ENCODE measurements around the gene MTUS2. TPM values are rescaled to one million over a fixed set of nuclear protein-coding genes. Genes with fewer than 3 reads are reported as not detected.

The MTUS2 gene
- total and polyA plus RNA-seq, 2 donors (not counting 1 experiment from before 2014, with no cell fraction given), result 0.06 TPM; not detected in 1

- no peak overlapping the region for H3K9ac ChIP-seq (ENCODE audit: insufficient read depth, low read length)
- no peaks in the 10 kb centered on the region for H3K27me3 ChIP-seq (ENCODE audit: control insufficient read depth, insufficient read depth, low read length)
- no peak for DNase-seq (ENCODE audit: low read depth in 2 of 2)
- H3K4me2 ChIP-seq (ENCODE audit: extremely low read depth, insufficient read depth, low read length), result no peak overlapping the region
- no peaks in the 10 kb centered on the region for H3K79me2 ChIP-seq (ENCODE audit: control insufficient read depth, insufficient read depth, low read length)
- H4K20me1 ChIP-seq (ENCODE audit: control insufficient read depth, extremely low read depth, insufficient read depth, low read length), result no peaks in the 10 kb centered on the region
- H3K27ac ChIP-seq (ENCODE audit: insufficient read depth, low read length), result no peak overlapping the region
- TF ChIP-seq EZH2 (IDR thresholded peaks at IDR 0.05; ENCODE audit: low read length, missing control alignments) (no peak), CTCF (conservative IDR thresholded peaks at IDR 0.05 in 1 of 2, IDR thresholded peaks at IDR 0.05 in 1 of 2; ENCODE audit: low read depth in 1 of 2, low read length in 2 of 2) (no peak)
- no peaks in the 10 kb centered on the region for H3K9me3 ChIP-seq (ENCODE audit: control insufficient read depth, insufficient read depth, low read depth, low read length)
- no peak overlapping the region for H2AFZ ChIP-seq (ENCODE audit: low read length)
- H3K36me3 ChIP-seq (ENCODE audit: control insufficient read depth, insufficient read depth, low read length), result no peaks in the 10 kb centered on the region
- no peak overlapping the region for H3K4me3 ChIP-seq (replicated peaks in 1 of 4; ENCODE audit: control extremely low read depth in 1 of 4, insufficient read depth in 1 of 4, low read depth in 3 of 4, low read length in 4 of 4)
- H3K4me1 ChIP-seq (ENCODE audit: control insufficient read depth, extremely low read depth, insufficient read depth, low read length), result no peaks in the 10 kb centered on the region
Measured at GRCh38 chr13:28866932-28867331, 46.8 kb downstream of the MTUS2 start.

- no peaks in the 10 kb centered on the region for H3K27me3 ChIP-seq (ENCODE audit: control insufficient read depth, insufficient read depth, low read length)
- no peak overlapping the region for H2AFZ ChIP-seq (ENCODE audit: low read length)
- H3K4me1 ChIP-seq (ENCODE audit: control insufficient read depth, extremely low read depth, insufficient read depth, low read length), result no peaks in the 10 kb centered on the region
- no peaks in the 10 kb centered on the region for H4K20me1 ChIP-seq (ENCODE audit: control insufficient read depth, extremely low read depth, insufficient read depth, low read length)
- no peaks in the 10 kb centered on the region for H3K36me3 ChIP-seq (ENCODE audit: control insufficient read depth, insufficient read depth, low read length)
- TF ChIP-seq CTCF (conservative IDR thresholded peaks at IDR 0.05 in 1 of 2, IDR thresholded peaks at IDR 0.05 in 1 of 2; ENCODE audit: low read depth in 1 of 2, low read length in 2 of 2) (no peak), EZH2 (IDR thresholded peaks at IDR 0.05; ENCODE audit: low read length, missing control alignments) (no peak)
- H3K27ac ChIP-seq (ENCODE audit: insufficient read depth, low read length), result no peak overlapping the region
- no peaks in the 10 kb centered on the region for H3K79me2 ChIP-seq (ENCODE audit: control insufficient read depth, insufficient read depth, low read length)
- H3K9ac ChIP-seq (ENCODE audit: insufficient read depth, low read length), result no peak overlapping the region
- no peak overlapping the region for H3K4me2 ChIP-seq (ENCODE audit: extremely low read depth, insufficient read depth, low read length)
- no peak for DNase-seq (ENCODE audit: low read depth in 2 of 2)
- H3K9me3 ChIP-seq (ENCODE audit: control insufficient read depth, insufficient read depth, low read depth, low read length), result no peaks in the 10 kb centered on the region
- no peak overlapping the region for H3K4me3 ChIP-seq (replicated peaks in 1 of 4; ENCODE audit: control extremely low read depth in 1 of 4, insufficient read depth in 1 of 4, low read depth in 3 of 4, low read length in 4 of 4)
Measured at GRCh38 chr13:28867564-28867963, 47.4 kb downstream of the MTUS2 start.

GRCh38 chr13:28872427-28873176 is 52.5 kb downstream of the MTUS2 start:
- Histone ChIP-seq H3K9ac (ENCODE audit: insufficient read depth, low read length) (no peak overlapping the region), H3K27ac (ENCODE audit: insufficient read depth, low read length) (no peak overlapping the region), H3K4me3 (replicated peaks in 1 of 4; ENCODE audit: control extremely low read depth in 1 of 4, insufficient read depth in 1 of 4, low read depth in 3 of 4, low read length in 4 of 4) (no peak overlapping the region), H3K79me2 (ENCODE audit: control insufficient read depth, insufficient read depth, low read length) (no peaks in the 10 kb centered on the region), H3K27me3 (ENCODE audit: control insufficient read depth, insufficient read depth, low read length) (no peaks in the 10 kb centered on the region), H4K20me1 (ENCODE audit: control insufficient read depth, extremely low read depth, insufficient read depth, low read length) (no peaks in the 10 kb centered on the region), H2AFZ (ENCODE audit: low read length) (no peak overlapping the region), H3K4me2 (ENCODE audit: extremely low read depth, insufficient read depth, low read length) (no peak overlapping the region), H3K4me1 (ENCODE audit: control insufficient read depth, extremely low read depth, insufficient read depth, low read length) (no peaks in the 10 kb centered on the region), H3K9me3 (ENCODE audit: control insufficient read depth, insufficient read depth, low read depth, low read length) (no peaks in the 10 kb centered on the region), H3K36me3 (ENCODE audit: control insufficient read depth, insufficient read depth, low read length) (no peaks in the 10 kb centered on the region)
- no peak for TF ChIP-seq EZH2 (IDR thresholded peaks at IDR 0.05; ENCODE audit: low read length, missing control alignments)
- no peak for TF ChIP-seq CTCF (conservative IDR thresholded peaks at IDR 0.05 in 1 of 2, IDR thresholded peaks at IDR 0.05 in 1 of 2; ENCODE audit: low read depth in 1 of 2, low read length in 2 of 2)
- no peak for DNase-seq (ENCODE audit: low read depth in 2 of 2)
